Activated CD4-positive, alpha-beta T cell treated with anti-CD3 and anti-CD28 coated beads, Interleukin-2, amount 10 ng/mL, durations not matched to agents 7 days and 5 days (primary cell): ENCODE data around the gene MICAL1. TPM values are rescaled to one million over a fixed set of nuclear protein-coding genes. Genes with fewer than 3 reads are reported as not detected.

Experiments
- CTCF ChIA-PET: fragments of 350-600 bp; sonication (Branson Sonifier 250); formaldehyde crosslinking; loops from one replicate; lab custom pipeline; 2021; ENCODE audit warnings: antibody characterized with exemption; lab: Charles Lee
- POLR2A ChIA-PET: fragments of 350-600 bp; sonication (Branson Sonifier 250); formaldehyde crosslinking; loops from one replicate; lab custom pipeline; 2021; ENCODE audit warnings: antibody characterized with exemption; lab: Charles Lee
- DNase-seq: peaks from one replicate; pipeline ENCODE4 v3.0.0-alpha.2; 2020
- H3K27ac Mint-ChIP-seq: one replicate; pipeline ENCODE4 v1.8.0; 2021; ENCODE audit warnings: mild to moderate bottlenecking, moderate library complexity, mixed read lengths
- H3K27me3 Mint-ChIP-seq: one replicate; pipeline ENCODE4 v1.8.0; 2021; ENCODE audit warnings: mixed read lengths
- H3K36me3 Mint-ChIP-seq: one replicate; pipeline ENCODE4 v1.8.0; 2021; ENCODE audit warnings: low read depth, mixed read lengths
- H3K4me1 Mint-ChIP-seq: one replicate; pipeline ENCODE4 v1.8.0; 2021; ENCODE audit warnings: mixed read lengths
- H3K4me3 Mint-ChIP-seq: one replicate; pipeline ENCODE4 v1.8.0; 2021; ENCODE audit warnings: mild to moderate bottlenecking, moderate library complexity, mixed read lengths
- H3K9me3 Mint-ChIP-seq: one replicate; pipeline ENCODE4 v1.8.0; 2021; ENCODE audit warnings: mixed read lengths
- total RNA-seq, 2 experiments: library from RNA; stranded (reverse); gene quantifications; one replicate each; pipeline ENCODE4 v1.2.3, GENCODE V29; 2021

MICAL1 gene
- total RNA-seq, 2 experiments from 2014 or later: 93.1 to 98.3 TPM

GRCh38 chr6:109440331-109441068, 15.1 kb downstream of the MICAL1 start, which contains the start of the genes PPIL6 and SMPD2:
Gene PPIL6 (minus strand): TSS chr6:109440628. CDS start chr6:109440590, 38 bp downstream.
Gene SMPD2 (plus strand): TSS chr6:109440724. CDS start chr6:109441122, 398 bp downstream.
- CTCF ChIA-PET: interaction anchor here (0.8 to 9.1 kb wide), 5 partner anchors 15 to 162 kb away, joined by 3 to 81 read pairs (median 3); partner anchors contain the start of gene MICAL1
- POLR2A ChIA-PET: no interaction called here
- peak; percentile 78 for DNase-seq
- H3K4me1 Mint-ChIP-seq: peaks cover 27% of the 10 kb centered on the region
- H3K4me3 Mint-ChIP-seq: peak within 1 kb of the TSS; percentile 88
- peaks cover 26% of the 10 kb centered on the region for H3K36me3 Mint-ChIP-seq
- peaks cover 5% of the 10 kb centered on the region for H3K27me3 Mint-ChIP-seq
- no peaks in the 10 kb centered on the region for H3K9me3 Mint-ChIP-seq
- H3K27ac Mint-ChIP-seq: peak within 1 kb of the TSS; percentile 89

- ChIA-PET POLR2A (no interaction called here), CTCF (interaction anchor here (1.0 to 1.3 kb wide), 2 partner anchors 10 to 21 kb away, joined by 3 to 5 read pairs; no protein-coding TSS in a partner anchor)
- no peaks in the 10 kb centered on the region for H3K9me3 Mint-ChIP-seq
These were observed 19.5 kb downstream of the MICAL1 start for GRCh38 chr6:109436041-109436440.

GRCh38 chr6:109434456-109434855, 21.1 kb downstream of the MICAL1 start:
- Mint-ChIP-seq H3K9me3 (no peaks in the 10 kb centered on the region), H3K4me3 (no peak overlapping the region), H3K27me3 (peaks cover 12% of the 10 kb centered on the region), H3K27ac (no peak overlapping the region), H3K4me1 (peaks cover 1% of the 10 kb centered on the region), H3K36me3 (no peaks in the 10 kb centered on the region)
- no peak for DNase-seq
- ChIA-PET POLR2A (no interaction called here), CTCF (no interaction called here)

More at GRCh38 chr6:109436041-109436440, 19.5 kb downstream of the MICAL1 start:
- peaks cover 15% of the 10 kb centered on the region for H3K27me3 Mint-ChIP-seq
- H3K4me3 Mint-ChIP-seq: no peak overlapping the region
- H3K4me1 Mint-ChIP-seq: peaks cover 5% of the 10 kb centered on the region
- no peak for DNase-seq
- no peak overlapping the region for H3K27ac Mint-ChIP-seq
- H3K36me3 Mint-ChIP-seq: peaks cover under 1% of the 10 kb centered on the region

DNA sequence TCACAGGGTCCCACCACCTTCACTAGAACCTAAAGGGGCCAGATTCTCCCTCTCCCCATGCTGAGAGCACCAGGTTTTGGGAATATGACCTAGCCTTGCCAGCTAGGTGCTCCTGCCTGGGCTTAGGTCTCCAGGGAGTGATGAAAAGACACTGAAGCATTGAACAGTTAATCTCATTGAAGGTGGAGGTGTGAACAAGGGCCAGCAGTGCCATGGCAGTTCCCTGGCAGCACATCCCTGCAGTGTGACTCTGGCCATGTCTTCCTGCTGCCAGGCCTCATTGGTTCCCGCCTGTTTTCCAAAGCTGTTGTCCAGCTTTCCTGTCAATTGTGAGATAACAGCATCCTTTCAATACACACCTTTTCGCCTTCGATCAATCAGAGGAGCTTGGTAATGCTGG, 26.1 kb downstream of the MICAL1 start:
- H3K27me3 Mint-ChIP-seq: peaks cover 10% of the 10 kb centered on the region
- POLR2A ChIA-PET: no interaction called here

GRCh38 chr6:109428889-109429477, 26.6 kb downstream of the MICAL1 start:
- Mint-ChIP-seq H3K36me3 (no peaks in the 10 kb centered on the region), H3K4me1 (peaks cover 3% of the 10 kb centered on the region), H3K27me3 (peaks cover 10% of the 10 kb centered on the region), H3K27ac (no peak overlapping the region), H3K4me3 (no peak overlapping the region), H3K9me3 (no peaks in the 10 kb centered on the region)
- POLR2A ChIA-PET: no interaction called here
- DNase-seq: no peak
- CTCF ChIA-PET: interaction anchor here (0.8 kb wide), 1 partner anchor 18 kb away, joined by 3 read pairs; no protein-coding TSS in a partner anchor

More for the DNA sequence above, 26.1 kb downstream of the MICAL1 start:
- Mint-ChIP-seq H3K9me3 (no peaks in the 10 kb centered on the region), H3K36me3 (no peaks in the 10 kb centered on the region), H3K4me1 (peaks cover 3% of the 10 kb centered on the region), H3K4me3 (no peak overlapping the region), H3K27ac (no peak overlapping the region)
- CTCF ChIA-PET: interaction anchor here (0.8 kb wide), 1 partner anchor 18 kb away, joined by 3 read pairs; no protein-coding TSS in a partner anchor
- no peak for DNase-seq

DNA sequence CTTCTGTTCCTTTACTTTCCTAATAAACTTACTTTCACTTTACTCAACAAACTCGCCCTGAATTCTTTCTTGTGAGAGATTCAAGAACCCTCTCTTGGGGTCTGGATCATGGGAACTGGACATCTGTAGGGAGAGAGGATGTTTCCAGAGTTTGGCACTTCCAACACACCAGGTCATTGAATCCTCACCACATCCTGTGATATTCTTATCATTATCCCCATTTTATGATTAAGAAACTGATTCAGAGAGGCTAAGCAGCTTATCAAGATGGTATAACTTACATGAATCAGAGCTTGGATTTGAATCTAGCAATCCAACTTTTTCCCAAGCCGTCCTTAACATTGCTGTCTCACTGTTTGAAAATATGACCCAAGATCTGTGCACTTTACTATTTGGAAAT, 30.6 kb downstream of the MICAL1 start:
- no peak overlapping the region for H3K4me3 Mint-ChIP-seq
- H3K27ac Mint-ChIP-seq: no peak overlapping the region
- no peaks in the 10 kb centered on the region for H3K36me3 Mint-ChIP-seq
- ChIA-PET CTCF (interaction anchor here (0.6 to 1.2 kb wide), 2 partner anchors 18 to 22 kb away, joined by 3 read pairs; no protein-coding TSS in a partner anchor), POLR2A (no interaction called here)
- no peaks in the 10 kb centered on the region for H3K27me3 Mint-ChIP-seq
- H3K9me3 Mint-ChIP-seq: no peaks in the 10 kb centered on the region
- no peak for DNase-seq
- peaks cover 3% of the 10 kb centered on the region for H3K4me1 Mint-ChIP-seq

DNA sequence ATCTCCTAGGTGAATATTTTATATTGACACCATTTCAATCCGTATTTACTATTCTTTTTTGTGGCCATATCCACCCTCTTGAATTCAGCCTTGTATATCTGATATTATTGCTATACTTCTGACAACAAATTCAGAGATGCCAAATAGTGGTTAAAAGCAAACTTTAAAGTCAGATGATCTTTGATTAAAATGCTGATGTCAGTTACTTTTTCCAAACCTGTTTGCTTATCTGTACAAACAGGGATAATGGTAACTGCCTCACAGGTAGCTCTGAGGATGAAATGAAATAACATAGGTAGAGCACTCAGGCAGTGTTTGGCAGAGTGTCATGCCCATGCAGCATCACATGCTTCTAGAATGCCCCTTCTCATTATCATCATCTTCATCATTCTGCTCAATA, 34.4 kb downstream of the MICAL1 start:
- H3K4me1 Mint-ChIP-seq: peaks cover 3% of the 10 kb centered on the region
- ChIA-PET POLR2A (no interaction called here), CTCF (no interaction called here)
- H3K27ac Mint-ChIP-seq: no peak overlapping the region
- H3K36me3 Mint-ChIP-seq: no peaks in the 10 kb centered on the region
- no peak for DNase-seq
- no peaks in the 10 kb centered on the region for H3K27me3 Mint-ChIP-seq
- no peaks in the 10 kb centered on the region for H3K9me3 Mint-ChIP-seq
- no peak overlapping the region for H3K4me3 Mint-ChIP-seq

- Mint-ChIP-seq H3K9me3 (no peaks in the 10 kb centered on the region), H3K4me3 (no peak overlapping the region), H3K36me3 (no peaks in the 10 kb centered on the region), H3K27ac (no peak overlapping the region), H3K4me1 (peaks cover 3% of the 10 kb centered on the region), H3K27me3 (no peaks in the 10 kb centered on the region)
- DNase-seq: no peak
- POLR2A ChIA-PET: no interaction called here
- CTCF ChIA-PET: no interaction called here
These were observed 34.8 kb downstream of the MICAL1 start for GRCh38 chr6:109420751-109421150.

DNA sequence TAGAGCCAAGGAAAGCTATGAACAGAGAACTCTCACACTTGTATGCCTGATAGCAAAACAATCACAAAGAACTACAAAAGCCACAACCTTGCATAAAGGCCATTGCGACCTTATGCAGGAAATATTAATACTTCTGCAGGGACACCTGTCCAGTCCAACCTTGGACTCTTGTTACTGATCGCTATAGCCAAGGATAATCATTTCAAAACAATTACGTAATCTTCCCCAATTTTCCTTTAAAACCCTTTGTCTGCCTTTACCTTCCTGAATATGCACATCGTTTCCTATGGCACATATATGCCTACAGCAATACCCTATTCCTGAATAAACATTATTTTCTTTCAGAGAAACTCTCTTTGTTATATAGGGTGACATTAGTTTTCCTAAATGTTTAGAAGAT, 37.9 kb downstream of the MICAL1 start:
- CTCF ChIA-PET: interaction anchor here (0.7 to 1.4 kb wide), 2 partner anchors 23 to 924 kb away, joined by 3 to 5 read pairs; partner anchors contain the start of genes PPIL6 and SMPD2

GRCh38 chr6:109411034-109411433, 44.5 kb downstream of the MICAL1 start:
- Mint-ChIP-seq H3K27ac (no peak overlapping the region), H3K4me3 (no peak overlapping the region), H3K27me3 (peaks cover 22% of the 10 kb centered on the region), H3K9me3 (peaks cover 3% of the 10 kb centered on the region), H3K36me3 (no peaks in the 10 kb centered on the region), H3K4me1 (no peaks in the 10 kb centered on the region)
- ChIA-PET CTCF (interaction anchor here (1.4 kb wide), 1 partner anchor 18 kb away, joined by 6 read pairs; no protein-coding TSS in a partner anchor), POLR2A (no interaction called here)
- no peak for DNase-seq

More for the DNA sequence above, 37.9 kb downstream of the MICAL1 start:
- Mint-ChIP-seq H3K27ac (no peak overlapping the region), H3K9me3 (peaks cover 3% of the 10 kb centered on the region), H3K36me3 (no peaks in the 10 kb centered on the region), H3K27me3 (peaks cover 11% of the 10 kb centered on the region), H3K4me1 (no peaks in the 10 kb centered on the region), H3K4me3 (no peak overlapping the region)
- DNase-seq: no peak
- POLR2A ChIA-PET: no interaction called here

DNA sequence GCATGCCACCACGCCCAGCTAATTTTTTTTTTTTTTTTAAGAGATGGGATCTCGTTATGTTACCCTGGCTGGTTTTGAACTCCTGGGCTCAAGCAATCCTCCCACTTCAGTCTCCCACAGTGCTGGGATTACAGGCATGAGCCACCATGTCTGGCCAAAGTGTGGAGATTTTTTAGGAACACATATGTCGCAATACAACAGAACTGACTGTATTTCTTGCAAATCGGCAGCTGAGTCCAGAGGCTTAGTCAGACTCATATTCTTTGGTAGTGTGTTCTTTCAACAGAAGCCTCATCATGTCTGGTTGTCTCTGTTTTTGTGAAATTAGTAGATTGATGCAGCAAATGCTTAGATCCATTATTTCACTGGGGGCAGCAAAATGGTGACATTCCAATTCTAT, 49.4 kb downstream of the MICAL1 start:
- no peak for DNase-seq
- CTCF ChIA-PET: interaction anchor here (0.6 to 1.0 kb wide), 2 partner anchors 23 to 1542 kb away, joined by 3 to 4 read pairs; no protein-coding TSS in a partner anchor
- Mint-ChIP-seq H3K4me1 (no peaks in the 10 kb centered on the region), H3K36me3 (no peaks in the 10 kb centered on the region), H3K27me3 (peaks cover 6% of the 10 kb centered on the region), H3K4me3 (no peak overlapping the region), H3K27ac (no peak overlapping the region), H3K9me3 (no peaks in the 10 kb centered on the region)
- POLR2A ChIA-PET: no interaction called here

- POLR2A ChIA-PET: no interaction called here
- Mint-ChIP-seq H3K4me3 (no peak overlapping the region), H3K4me1 (no peaks in the 10 kb centered on the region), H3K9me3 (no peaks in the 10 kb centered on the region), H3K36me3 (no peaks in the 10 kb centered on the region), H3K27ac (no peak overlapping the region), H3K27me3 (no peaks in the 10 kb centered on the region)
- CTCF ChIA-PET: interaction anchor here (0.6 to 4.6 kb wide), 4 partner anchors 13 to 643 kb away, joined by 3 to 36 read pairs (median 4); partner anchors contain the start of gene CD164
- DNase-seq: no peak
These were observed 58.6 kb downstream of the MICAL1 start for GRCh38 chr6:109397020-109397419.
